Liver (tissue), 9 donors: ENCODE data around the gene DLGAP4. TPM values are rescaled to one million over a fixed set of nuclear protein-coding genes. Genes with fewer than 3 reads are reported as not detected.

Source experiments
- DNase-seq: peaks from one replicate; pipeline ENCODE4 v3.0.0-alpha.2; 2017; ENCODE audit warnings: low spot score
- H3K27ac ChIP-seq, 2 donors: one replicate each; pipeline ENCODE4 v1.7.0; 2013; ENCODE audit warnings: inconsistent platforms in 2 of 2, low read length in 2 of 2, control low read depth in 1 of 2, low read depth in 1 of 2, mild to moderate bottlenecking in 1 of 2
- H3K27me3 ChIP-seq, 4 donors: one replicate each; pipeline versions ENCODE4 v1.6.1 to v1.7.0; 2013; ENCODE audit warnings: low read length in 3 of 4, inconsistent platforms in 1 of 4, mild to moderate bottlenecking in 1 of 4, moderate library complexity in 1 of 4; ENCODE audit not compliant: control insufficient read depth in 4 of 4, insufficient read depth in 4 of 4
- H3K36me3 ChIP-seq, 4 donors: one replicate each; pipeline versions ENCODE4 v1.6.1 to v1.7.0; 2013; ENCODE audit warnings: low read length in 3 of 4, mild to moderate bottlenecking in 3 of 4, low read depth in 1 of 4, moderate library complexity in 1 of 4; ENCODE audit not compliant: control insufficient read depth in 4 of 4, insufficient read depth in 3 of 4
- H3K4me1 ChIP-seq, 4 donors: one replicate each; pipeline versions ENCODE4 v1.6.1 to v1.7.0; 2013; ENCODE audit warnings: low read length in 3 of 4, mild to moderate bottlenecking in 3 of 4, moderate library complexity in 1 of 4; ENCODE audit not compliant: control insufficient read depth in 4 of 4, insufficient read depth in 4 of 4
- H3K4me3 ChIP-seq, 3 donors: one replicate each; pipeline versions ENCODE4 v1.6.1 to v1.7.0; 2013; ENCODE audit warnings: low read length in 3 of 3, control low read depth in 1 of 3, low read depth in 1 of 3, mild to moderate bottlenecking in 1 of 3
- H3K9ac ChIP-seq, 2 donors: one replicate each; pipeline ENCODE4 v1.7.0; 2013; ENCODE audit warnings: low read length in 2 of 2, mild to moderate bottlenecking in 2 of 2, moderate library complexity in 2 of 2, control low read depth in 1 of 2, low read depth in 1 of 2
- H3K9me3 ChIP-seq, 4 donors: one replicate each; pipeline versions ENCODE4 v1.6.1 to v1.7.0; 2013; ENCODE audit warnings: low read length in 3 of 4; ENCODE audit not compliant: control insufficient read depth in 4 of 4
- ATF3 ChIP-seq: IDR thresholded peaks from 2 replicates; pipeline ENCODE4 v1.6.1; 2016; ENCODE audit warnings: antibody characterized with exemption
- EGR1 ChIP-seq, 2 donors: IDR thresholded peaks; 2 replicates each; pipeline ENCODE4 v1.6.1; 2016 to 2018; ENCODE audit warnings: antibody characterized with exemption in 2 of 2, low read depth in 2 of 2
- FOXA1 ChIP-seq: IDR thresholded peaks from 2 replicates; pipeline ENCODE4 v1.6.1; 2016; ENCODE audit warnings: antibody characterized with exemption
- FOXA2 ChIP-seq: IDR thresholded peaks from 2 replicates; pipeline ENCODE4 v1.6.1; 2016; ENCODE audit warnings: antibody characterized with exemption
- GABPA ChIP-seq, 2 donors: IDR thresholded peaks in 1 of 2; conservative IDR thresholded peaks in 1 of 2; 2 replicates each; pipeline ENCODE4 v1.6.1; 2016; ENCODE audit warnings: antibody characterized with exemption in 2 of 2, mild to moderate bottlenecking in 1 of 2, moderate library complexity in 1 of 2
- HNF4G ChIP-seq: IDR thresholded peaks from 2 replicates; pipeline ENCODE4 v1.6.1; 2016; ENCODE audit warnings: antibody characterized with exemption
- JUND ChIP-seq, 2 donors: IDR thresholded peaks; 2 replicates each; pipeline ENCODE4 v1.6.1; 2016; ENCODE audit warnings: antibody characterized with exemption in 2 of 2
- MAX ChIP-seq: IDR thresholded peaks from 2 replicates; pipeline ENCODE4 v1.6.1; 2016; ENCODE audit warnings: antibody characterized with exemption
- NR2F2 ChIP-seq: IDR thresholded peaks from 2 replicates; pipeline ENCODE4 v1.6.1; 2016; ENCODE audit warnings: antibody characterized with exemption
- RAD21 ChIP-seq, 2 donors: IDR thresholded peaks; 2 replicates each; pipeline ENCODE4 v1.6.1; 2016; ENCODE audit warnings: antibody characterized with exemption in 2 of 2, mild to moderate bottlenecking in 2 of 2
- REST ChIP-seq: IDR thresholded peaks from 2 replicates; pipeline ENCODE4 v1.6.1; 2016; ENCODE audit warnings: antibody characterized with exemption, mild to moderate bottlenecking
- RXRA ChIP-seq, 2 donors: IDR thresholded peaks; 2 replicates each; pipeline ENCODE4 v1.6.1; 2017 to 2018; ENCODE audit warnings: antibody characterized with exemption in 2 of 2, mild to moderate bottlenecking in 1 of 2
- SP1 ChIP-seq: IDR thresholded peaks from 2 replicates; pipeline ENCODE4 v1.6.1; 2018; ENCODE audit warnings: antibody characterized with exemption, mild to moderate bottlenecking
- TAF1 ChIP-seq: conservative IDR thresholded peaks from 2 replicates; pipeline ENCODE4 v1.6.1; 2016; ENCODE audit warnings: antibody characterized with exemption, mild to moderate bottlenecking
- YY1 ChIP-seq: IDR thresholded peaks from 2 replicates; pipeline ENCODE4 v1.6.1; 2016; ENCODE audit warnings: antibody characterized with exemption, mild to moderate bottlenecking
- WGBS: extraction: QIAGEN DNeasy Blood & Tissue Kit; methylation state at CpG from one replicate; pipeline ENCODE4 v1.1.7; 2013; 5-methylcytosine and 5-hydroxymethylcytosine counted together
- polyA plus RNA-seq, 2 donors: library from polyadenylated mRNA; stranded (reverse) in 1 of 2; unstranded in 1 of 2; fragments of 200-250 nt in 1 of 2; fragments of >200 nt in 1 of 2; fragmentation: Nextera tagmentation in 1 of 2; extraction: Ambion mirVana in 1 of 2; gene quantifications; one replicate each; pipeline versions ENCODE4 v1.2.1 to v1.2.3, GENCODE V29; 2013 to 2015
- total RNA-seq, 2 donors: library from RNA; depleted of rRNA; stranded (reverse); fragments of >200 nt; gene quantifications; one replicate each; pipeline ENCODE4 v1.2.3, GENCODE V29; 2014
- TF ChIP-seq, protein P1 (sequence below): fragments of 150-350 bp; IDR thresholded peaks from 2 replicates; pipeline ENCODE4 v1.5.1; 2017; ENCODE audit warnings: improper control_type of control experiment, low read depth, low read length; ENCODE audit not compliant: missing input control
- donor health status: healthy.
- donor health status: healthy.
- donor health status: healthy.
- donor health status: healthy.
- donor health status: healthy.

DLGAP4 gene
- total and polyA plus RNA-seq, 4 donors, result 2.9 to 18.7 (median 11.2) TPM

GRCh38 chr20:36373089-36373488, 67.0 kb downstream of the DLGAP4 start:
- Histone ChIP-seq H3K27me3 (peaks cover 0 to 11% (median 0%) of the 10 kb centered on the region in 4 donors), H3K27ac (no peak overlapping the region), H3K36me3 (no peaks in the 10 kb centered on the region), H3K4me3 (no peak overlapping the region), H3K9me3 (no peaks in the 10 kb centered on the region), H3K9ac (no peak overlapping the region), H3K4me1 (no peaks in the 10 kb centered on the region)
- WGBS, result 58% methylated on average over 1 of the region's 1 CpG
- TF ChIP-seq REST, result no peak
- TF ChIP-seq MAX, result no peak
- TF ChIP-seq JUND (IDR thresholded peaks at IDR 0.05), result no peak
- no peak for TF ChIP-seq EGR1 (IDR thresholded peaks at IDR 0.05; ENCODE audit: low read depth in 2 of 2)
- TF ChIP-seq NR2F2, result no peak
- no peak for TF ChIP-seq RAD21 (IDR thresholded peaks at IDR 0.05)
- TF ChIP-seq TAF1, result no peak
- TF ChIP-seq GABPA (IDR thresholded peaks at IDR 0.05 in 1 of 2, conservative IDR thresholded peaks at IDR 0.05 in 1 of 2), result no peak
- TF ChIP-seq ATF3, result no peak
- no peak for TF ChIP-seq HNF4G
- TF ChIP-seq RXRA (IDR thresholded peaks at IDR 0.05), result no peak
- TF ChIP-seq FOXA2, result no peak
- DNase-seq, result no peak

DNA sequence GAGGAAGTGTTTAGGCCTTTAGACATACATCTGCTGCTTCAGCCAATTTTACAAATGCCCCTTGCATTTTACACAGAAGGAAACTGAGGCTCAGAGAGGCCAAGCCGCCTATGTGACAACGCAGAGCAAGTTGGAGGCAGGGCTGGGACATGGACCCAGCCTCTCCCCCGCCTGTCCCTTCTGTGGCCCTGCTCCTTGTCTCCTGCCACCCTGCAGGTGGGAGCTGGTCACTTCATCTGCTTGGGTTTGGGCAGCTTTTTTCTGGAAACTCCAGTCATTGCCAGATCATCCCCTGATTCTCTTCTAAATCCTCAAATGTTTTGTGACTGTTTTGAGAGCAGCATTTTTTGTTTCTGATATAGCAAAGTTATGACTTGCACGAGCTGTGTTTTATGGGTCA, 68.9 kb downstream of the DLGAP4 start:
- no peak overlapping the region for H3K9ac ChIP-seq
- no peak for DNase-seq
- no peaks in the 10 kb centered on the region for H3K9me3 ChIP-seq
- 74% methylated on average over 4 of the region's 4 CpGs for WGBS
- no peak overlapping the region for H3K4me3 ChIP-seq
- H3K4me1 ChIP-seq, result no peaks in the 10 kb centered on the region
- H3K27ac ChIP-seq, result no peak overlapping the region
- TF ChIP-seq EGR1 (IDR thresholded peaks at IDR 0.05; ENCODE audit: low read depth in 2 of 2) (no peak), ATF3 (no peak), MAX (no peak), SP1 (no peak), RXRA (IDR thresholded peaks at IDR 0.05) (no peak), JUND (IDR thresholded peaks at IDR 0.05) (no peak), FOXA2 (no peak), YY1 (no peak), NR2F2 (no peak), HNF4G (no peak), FOXA1 (no peak), RAD21 (IDR thresholded peaks at IDR 0.05) (no peak), REST (no peak)
- TF ChIP-seq, protein P1, sequence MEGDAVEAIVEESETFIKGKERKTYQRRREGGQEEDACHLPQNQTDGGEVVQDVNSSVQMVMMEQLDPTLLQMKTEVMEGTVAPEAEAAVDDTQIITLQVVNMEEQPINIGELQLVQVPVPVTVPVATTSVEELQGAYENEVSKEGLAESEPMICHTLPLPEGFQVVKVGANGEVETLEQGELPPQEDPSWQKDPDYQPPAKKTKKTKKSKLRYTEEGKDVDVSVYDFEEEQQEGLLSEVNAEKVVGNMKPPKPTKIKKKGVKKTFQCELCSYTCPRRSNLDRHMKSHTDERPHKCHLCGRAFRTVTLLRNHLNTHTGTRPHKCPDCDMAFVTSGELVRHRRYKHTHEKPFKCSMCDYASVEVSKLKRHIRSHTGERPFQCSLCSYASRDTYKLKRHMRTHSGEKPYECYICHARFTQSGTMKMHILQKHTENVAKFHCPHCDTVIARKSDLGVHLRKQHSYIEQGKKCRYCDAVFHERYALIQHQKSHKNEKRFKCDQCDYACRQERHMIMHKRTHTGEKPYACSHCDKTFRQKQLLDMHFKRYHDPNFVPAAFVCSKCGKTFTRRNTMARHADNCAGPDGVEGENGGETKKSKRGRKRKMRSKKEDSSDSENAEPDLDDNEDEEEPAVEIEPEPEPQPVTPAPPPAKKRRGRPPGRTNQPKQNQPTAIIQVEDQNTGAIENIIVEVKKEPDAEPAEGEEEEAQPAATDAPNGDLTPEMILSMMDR, result no peak
- H3K27me3 ChIP-seq, result peaks cover 0 to 11% (median 0%) of the 10 kb centered on the region in 4 donors
- H3K36me3 ChIP-seq, result no peaks in the 10 kb centered on the region
